GM23338 (cell line): Measurements from ENCODE around the gene ADTRP.

Experiments
- EZH2 ChIP-seq: fragments of 200-600 bp; sonication (generic); IDR thresholded peaks from one replicate; pipeline ENCODE4 v1.8.0; 2017; ENCODE audit warnings: antibody characterized with exemption, mild to moderate bottlenecking, low read depth; ENCODE audit not compliant: unreplicated experiment
- EZH2phosphoT487 ChIP-seq: fragments of 200-600 bp; sonication (generic); IDR thresholded peaks from one replicate; pipeline ENCODE4 v1.8.1; 2018; ENCODE audit warnings: antibody characterized with exemption; ENCODE audit not compliant: unreplicated experiment
- POLR2AphosphoS5 ChIP-seq: IDR thresholded peaks from 2 replicates; pipeline ENCODE4 v1.6.1; 2016; ENCODE audit warnings: antibody characterized with exemption, low read depth
- STAT1 ChIP-seq: IDR thresholded peaks from one replicate; pipeline ENCODE4 v1.6.1; 2016; ENCODE audit warnings: antibody characterized with exemption; ENCODE audit not compliant: unreplicated experiment
- ZNF331 ChIP-seq: fragments of 250-450 bp; sonication (Bioruptor Pico); IDR thresholded peaks from 2 replicates; pipeline ENCODE4 v1.5.0; 2020; ENCODE audit warnings: low read depth, mild to moderate bottlenecking, moderate library complexity
- TF ChIP-seq, protein P1 (sequence below), 2 experiments: fragments of 200-600 bp in 1 of 2; sonication (generic) in 1 of 2; conservative IDR thresholded peaks; 2 replicates each; pipeline versions ENCODE4 v1.5.1 to v1.6.1; 2016 to 2017; ENCODE audit warnings: antibody characterized with exemption in 2 of 2, low read depth in 2 of 2, mild to moderate bottlenecking in 2 of 2, moderate library complexity in 1 of 2
- TF ChIP-seq, protein P2 (sequence below): IDR thresholded peaks from 2 replicates; pipeline ENCODE4 v1.6.1; 2016; ENCODE audit warnings: antibody characterized with exemption

DNA sequence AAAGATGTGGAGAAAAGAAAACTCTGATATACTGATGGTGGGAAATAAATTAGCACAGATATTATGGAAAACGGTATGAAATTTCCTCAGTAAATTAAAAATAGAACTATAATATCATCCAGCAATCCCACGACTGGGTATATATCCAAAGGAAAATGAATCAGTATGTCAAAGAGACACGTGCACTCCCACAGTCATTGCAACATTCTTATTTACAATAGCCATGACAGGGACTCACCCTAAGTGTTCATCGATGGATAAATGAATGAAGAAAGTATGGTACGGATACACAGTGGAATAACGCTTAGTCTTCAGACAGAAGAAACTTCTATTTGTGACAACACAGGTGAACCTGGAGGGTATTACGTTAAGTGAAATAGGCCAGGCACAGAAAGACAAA lies 5.7 kb upstream of the ADTRP start:
- TF ChIP-seq, protein P1, sequence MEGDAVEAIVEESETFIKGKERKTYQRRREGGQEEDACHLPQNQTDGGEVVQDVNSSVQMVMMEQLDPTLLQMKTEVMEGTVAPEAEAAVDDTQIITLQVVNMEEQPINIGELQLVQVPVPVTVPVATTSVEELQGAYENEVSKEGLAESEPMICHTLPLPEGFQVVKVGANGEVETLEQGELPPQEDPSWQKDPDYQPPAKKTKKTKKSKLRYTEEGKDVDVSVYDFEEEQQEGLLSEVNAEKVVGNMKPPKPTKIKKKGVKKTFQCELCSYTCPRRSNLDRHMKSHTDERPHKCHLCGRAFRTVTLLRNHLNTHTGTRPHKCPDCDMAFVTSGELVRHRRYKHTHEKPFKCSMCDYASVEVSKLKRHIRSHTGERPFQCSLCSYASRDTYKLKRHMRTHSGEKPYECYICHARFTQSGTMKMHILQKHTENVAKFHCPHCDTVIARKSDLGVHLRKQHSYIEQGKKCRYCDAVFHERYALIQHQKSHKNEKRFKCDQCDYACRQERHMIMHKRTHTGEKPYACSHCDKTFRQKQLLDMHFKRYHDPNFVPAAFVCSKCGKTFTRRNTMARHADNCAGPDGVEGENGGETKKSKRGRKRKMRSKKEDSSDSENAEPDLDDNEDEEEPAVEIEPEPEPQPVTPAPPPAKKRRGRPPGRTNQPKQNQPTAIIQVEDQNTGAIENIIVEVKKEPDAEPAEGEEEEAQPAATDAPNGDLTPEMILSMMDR (conservative IDR thresholded peaks at IDR 0.05; ENCODE audit: low read depth in 2 of 2): no peak
- no peak for TF ChIP-seq EZH2phosphoT487
- no peak for TF ChIP-seq EZH2
- TF ChIP-seq POLR2AphosphoS5: no peak
- TF ChIP-seq, protein P2, sequence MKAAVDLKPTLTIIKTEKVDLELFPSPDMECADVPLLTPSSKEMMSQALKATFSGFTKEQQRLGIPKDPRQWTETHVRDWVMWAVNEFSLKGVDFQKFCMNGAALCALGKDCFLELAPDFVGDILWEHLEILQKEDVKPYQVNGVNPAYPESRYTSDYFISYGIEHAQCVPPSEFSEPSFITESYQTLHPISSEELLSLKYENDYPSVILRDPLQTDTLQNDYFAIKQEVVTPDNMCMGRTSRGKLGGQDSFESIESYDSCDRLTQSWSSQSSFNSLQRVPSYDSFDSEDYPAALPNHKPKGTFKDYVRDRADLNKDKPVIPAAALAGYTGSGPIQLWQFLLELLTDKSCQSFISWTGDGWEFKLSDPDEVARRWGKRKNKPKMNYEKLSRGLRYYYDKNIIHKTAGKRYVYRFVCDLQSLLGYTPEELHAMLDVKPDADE: no peak
- no peak for TF ChIP-seq ZNF331 (CRISPR knock-in tag)
- TF ChIP-seq STAT1: no peak
